ENCODE measurements around the gene CPNE5. TPM values are rescaled to one million over a fixed set of nuclear protein-coding genes. Genes with fewer than 3 reads are reported as not detected.

CPNE5 gene
- total RNA-seq, 4 donors from 2014 or later: 3.0 to 8.3 (median 3.3) TPM; not detected in 1

GRCh38 chr6:36834576-36835341, 4.5 kb downstream of the CPNE5 start:
- Histone ChIP-seq H3K36me3 (no peaks in the 10 kb centered on the region), H3K4me3 (no peak overlapping the region), H3K27ac (no peak overlapping the region), H3K27me3 (peaks cover 16% of the 10 kb centered on the region), H3K9me3 (no peaks in the 10 kb centered on the region), H3K4me1 (peaks cover 10 to 23% (median 16%) of the 10 kb centered on the region in 4 donors)
- intact Hi-C loops (cut with DNase I; ENCODE audit: low total_unique reads): no loop called here
- DNase-seq: no peak
- no peak for TF ChIP-seq POLR2A (IDR thresholded peaks at IDR 0.05)
- WGBS, 2 donors (ENCODE audit: low coverage in 1 of 2): 73 to 78% methylated on average over 5 to 17 of the region's 17 CpGs
- in situ Hi-C loops (cut with MboI; ENCODE audit: low pct_ligation_motif_present in 1 of 4, low pct_unique_long_range_greater_than_20kb in 1 of 4, low sequenced_read_pairs in 3 of 4): no loop called here

DNA sequence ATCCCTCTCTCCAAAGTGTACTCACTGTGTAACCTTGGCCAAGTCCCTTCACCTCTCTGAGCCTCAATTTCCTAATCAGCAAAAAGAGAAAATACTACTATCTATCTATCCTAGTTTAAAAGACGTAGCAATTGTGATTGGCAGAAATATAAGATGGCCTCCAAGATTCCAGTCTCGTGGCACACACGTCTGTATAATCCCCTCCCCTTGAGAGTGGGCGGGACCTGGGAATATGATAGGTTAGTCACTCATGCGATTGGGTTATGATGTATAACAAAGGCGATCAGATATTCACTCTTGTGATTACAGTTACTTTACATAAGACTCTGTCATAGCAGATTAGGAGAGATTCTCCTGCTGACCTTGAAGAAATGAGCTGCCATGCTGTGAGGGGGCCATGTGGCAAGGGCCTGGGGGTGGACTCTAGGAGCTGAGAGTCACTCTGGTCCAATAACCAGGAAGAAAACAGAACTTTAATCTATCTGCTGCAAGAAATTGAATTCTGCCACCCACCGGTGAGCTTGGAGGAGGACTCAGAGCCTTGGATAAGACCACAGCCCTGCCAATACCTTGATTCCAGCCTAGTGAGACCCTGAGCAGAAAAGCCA, 6.0 kb downstream of the CPNE5 start:
- Histone ChIP-seq H3K4me3 (no peak overlapping the region), H3K27ac (no peak overlapping the region), H3K4me1 (peaks cover 8 to 15% (median 12%) of the 10 kb centered on the region in 4 donors), H3K27me3 (peaks cover under 1% of the 10 kb centered on the region), H3K9me3 (no peaks in the 10 kb centered on the region), H3K36me3 (no peaks in the 10 kb centered on the region)
- no peak for TF ChIP-seq POLR2AphosphoS5 (IDR thresholded peaks at IDR 0.05)
- TF ChIP-seq, protein P1, sequence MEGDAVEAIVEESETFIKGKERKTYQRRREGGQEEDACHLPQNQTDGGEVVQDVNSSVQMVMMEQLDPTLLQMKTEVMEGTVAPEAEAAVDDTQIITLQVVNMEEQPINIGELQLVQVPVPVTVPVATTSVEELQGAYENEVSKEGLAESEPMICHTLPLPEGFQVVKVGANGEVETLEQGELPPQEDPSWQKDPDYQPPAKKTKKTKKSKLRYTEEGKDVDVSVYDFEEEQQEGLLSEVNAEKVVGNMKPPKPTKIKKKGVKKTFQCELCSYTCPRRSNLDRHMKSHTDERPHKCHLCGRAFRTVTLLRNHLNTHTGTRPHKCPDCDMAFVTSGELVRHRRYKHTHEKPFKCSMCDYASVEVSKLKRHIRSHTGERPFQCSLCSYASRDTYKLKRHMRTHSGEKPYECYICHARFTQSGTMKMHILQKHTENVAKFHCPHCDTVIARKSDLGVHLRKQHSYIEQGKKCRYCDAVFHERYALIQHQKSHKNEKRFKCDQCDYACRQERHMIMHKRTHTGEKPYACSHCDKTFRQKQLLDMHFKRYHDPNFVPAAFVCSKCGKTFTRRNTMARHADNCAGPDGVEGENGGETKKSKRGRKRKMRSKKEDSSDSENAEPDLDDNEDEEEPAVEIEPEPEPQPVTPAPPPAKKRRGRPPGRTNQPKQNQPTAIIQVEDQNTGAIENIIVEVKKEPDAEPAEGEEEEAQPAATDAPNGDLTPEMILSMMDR (IDR thresholded peaks at IDR 0.05): no peak
- no peak for TF ChIP-seq POLR2A (IDR thresholded peaks at IDR 0.05)
- TF ChIP-seq EP300 (IDR thresholded peaks at IDR 0.05; ENCODE audit: low read depth): no peak
- no peak for DNase-seq
- intact Hi-C loops (cut with DNase I; ENCODE audit: low total_unique reads): no loop called here
- WGBS, 2 donors (ENCODE audit: low coverage in 1 of 2): 93 to 100% methylated on average over 2 to 7 of the region's 7 CpGs
- in situ Hi-C loops (cut with MboI; ENCODE audit: low pct_ligation_motif_present in 1 of 4, low pct_unique_long_range_greater_than_20kb in 1 of 4, low sequenced_read_pairs in 3 of 4): no loop called here

DNA sequence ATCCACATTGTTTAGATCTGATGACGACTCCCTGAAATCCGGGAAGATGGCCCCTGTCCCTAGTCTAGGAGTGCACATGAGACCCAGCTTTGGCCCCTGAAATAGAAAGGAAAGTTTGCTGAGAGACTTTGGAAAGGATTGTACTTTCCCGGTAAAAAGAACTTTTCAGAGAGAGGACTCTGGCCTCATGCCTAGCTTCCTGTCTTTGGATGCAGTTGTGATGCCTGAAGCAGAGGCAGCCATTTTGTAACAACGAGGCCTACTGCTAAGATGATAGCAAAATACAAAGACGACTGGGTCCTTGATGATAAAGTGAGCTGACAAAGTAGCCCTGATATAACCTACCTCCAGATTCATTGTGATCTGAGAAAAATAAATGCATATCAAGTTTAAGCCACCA, 6.9 kb downstream of the CPNE5 start:
- Histone ChIP-seq H3K36me3 (no peaks in the 10 kb centered on the region), H3K4me3 (no peak overlapping the region), H3K9me3 (no peaks in the 10 kb centered on the region), H3K27me3 (no peaks in the 10 kb centered on the region), H3K27ac (no peak overlapping the region), H3K4me1 (peaks cover 8 to 15% (median 12%) of the 10 kb centered on the region in 4 donors)
- in situ Hi-C loops (cut with MboI; ENCODE audit: low pct_ligation_motif_present in 1 of 4, low pct_unique_long_range_greater_than_20kb in 1 of 4, low sequenced_read_pairs in 3 of 4) (no loop called here), intact Hi-C loops (cut with DNase I; ENCODE audit: low total_unique reads) (no loop called here)
- 89 to 90% methylated on average over 4 to 5 of the region's 5 CpGs for whole genome bisulfite sequencing, 2 donors (ENCODE audit: low coverage in 1 of 2)
- DNase-seq: no peak
- TF ChIP-seq POLR2AphosphoS5 (IDR thresholded peaks at IDR 0.05) (no peak), EP300 (IDR thresholded peaks at IDR 0.05; ENCODE audit: low read depth) (no peak), POLR2A (IDR thresholded peaks at IDR 0.05) (no peak)
- TF ChIP-seq, protein P1 (IDR thresholded peaks at IDR 0.05): no peak

GRCh38 chr6:36830577-36830976, 8.7 kb downstream of the CPNE5 start:
- no peaks in the 10 kb centered on the region for H3K9me3 ChIP-seq
- no peak for DNase-seq
- peaks cover 8 to 15% (median 12%) of the 10 kb centered on the region in 4 donors for H3K4me1 ChIP-seq
- H3K36me3 ChIP-seq: no peaks in the 10 kb centered on the region
- H3K27me3 ChIP-seq: no peaks in the 10 kb centered on the region
- no peak for TF ChIP-seq EP300 (IDR thresholded peaks at IDR 0.05; ENCODE audit: low read depth)
- TF ChIP-seq, protein P1 (IDR thresholded peaks at IDR 0.05): no peak
- TF ChIP-seq POLR2A (IDR thresholded peaks at IDR 0.05): no peak
- TF ChIP-seq POLR2AphosphoS5 (IDR thresholded peaks at IDR 0.05): no peak
- intact Hi-C loops (cut with DNase I; ENCODE audit: low total_unique reads) (no loop called here), in situ Hi-C loops (cut with MboI; ENCODE audit: low pct_ligation_motif_present in 1 of 4, low pct_unique_long_range_greater_than_20kb in 1 of 4, low sequenced_read_pairs in 3 of 4) (no loop called here)
- H3K4me3 ChIP-seq: no peak overlapping the region
- 52 to 64% methylated on average over 2 of the region's 2 CpGs for WGBS, 2 donors (ENCODE audit: low coverage in 1 of 2)
- H3K27ac ChIP-seq: peak overlapping the region; percentile 32 to 61 (median 52)

All from transverse colon (tissue), 4 donors.